PC-9 (cell line): ENCODE results near the gene PTPRT. TPM values are rescaled to one million over a fixed set of nuclear protein-coding genes. Genes with fewer than 3 reads are reported as not detected.

Experiments used
- BruUV-seq: library from RNA; stranded (reverse); fragments of 400-500 nt; replicated peaks from 2 replicates; lab custom pipeline; 2021; lab: Mats Ljungman, UMichigan
- CTCF ChIA-PET: fragments of 300-600 bp; sonication (Branson Sonifier 250); formaldehyde crosslinking; loops from one replicate; lab custom pipeline; 2022; ENCODE audit warnings: antibody characterized with exemption; lab: Charles Lee
- POLR2A ChIA-PET: fragments of 300-600 bp; sonication (Branson Sonifier 250); formaldehyde crosslinking; loops from one replicate; lab custom pipeline; 2022; ENCODE audit warnings: antibody characterized with exemption; ENCODE audit not compliant: unreplicated experiment; lab: Charles Lee
- DNase-seq, 2 experiments: peaks; one replicate each; pipeline versions ENCODE4 v3.0.0 to v3.0.0-alpha.2; 2015 to 2022; ENCODE audit warnings: mixed read lengths in 1 of 2
- H2AFZ ChIP-seq: fragments of 200-600 bp; sonication (generic); 2 replicates; pipeline ENCODE4 v1.8.1; 2017; ENCODE audit warnings: antibody characterized with exemption
- H3F3A ChIP-seq: fragments of 200-600 bp; sonication (generic); 2 replicates; pipeline ENCODE4 v1.8.1; 2017; ENCODE audit warnings: antibody characterized with exemption, mild to moderate bottlenecking, low read depth; ENCODE audit not compliant: insufficient read depth
- H3K27ac ChIP-seq: fragments of 200-600 bp; sonication (generic); 2 replicates; pipeline ENCODE4 v1.6.1; 2016; ENCODE audit warnings: mixed run types
- H3K27me3 ChIP-seq: fragments of 200-600 bp; sonication (generic); 2 replicates; pipeline ENCODE4 v1.6.1; 2016; ENCODE audit warnings: low read depth, mixed run types; ENCODE audit not compliant: insufficient read depth
- H3K36me3 ChIP-seq: fragments of 200-600 bp; sonication (generic); 2 replicates; pipeline ENCODE4 v1.6.1; 2016; ENCODE audit warnings: low read depth, mixed run types
- H3K4me1 ChIP-seq: fragments of 200-600 bp; sonication (generic); replicated peaks from 2 replicates; pipeline ENCODE4 v1.6.1; 2016; ENCODE audit warnings: mixed run types; ENCODE audit not compliant: insufficient read depth
- H3K4me2 ChIP-seq: fragments of 200-600 bp; sonication (generic); 2 replicates; pipeline ENCODE4 v1.6.1; 2017; ENCODE audit warnings: mixed run types
- H3K4me3 ChIP-seq: fragments of 200-600 bp; sonication (generic); 2 replicates; pipeline ENCODE4 v1.6.1; 2016; ENCODE audit warnings: mixed run types
- H3K79me2 ChIP-seq: fragments of 200-600 bp; sonication (generic); 2 replicates; pipeline ENCODE4 v1.6.1; 2017; ENCODE audit warnings: low read depth, mixed run types
- H3K9me2 ChIP-seq: fragments of 200-600 bp; sonication (generic); 2 replicates; pipeline ENCODE4 v1.8.1; 2017; ENCODE audit warnings: mild to moderate bottlenecking; ENCODE audit not compliant: insufficient read depth
- H3K9me3 ChIP-seq: fragments of 200-600 bp; sonication (generic); 2 replicates; pipeline ENCODE4 v1.8.1; 2016; ENCODE audit warnings: low read depth; ENCODE audit not compliant: insufficient read depth
- H4K20me1 ChIP-seq: fragments of 200-600 bp; sonication (generic); 2 replicates; pipeline ENCODE4 v1.8.1; 2017; ENCODE audit not compliant: insufficient read depth
- EZH2 ChIP-seq: fragments of 200-600 bp; sonication (generic); IDR thresholded peaks from 2 replicates; pipeline ENCODE4 v1.8.0; 2017; ENCODE audit warnings: antibody characterized with exemption, low read depth
- intact Hi-C: fragments of 100-400 bp; cut with micrococcal nuclease; formaldehyde crosslinking; loops from one replicate; pipeline ENCODE4 v1.10.0; 2022; ENCODE audit not compliant: unreplicated experiment
- total RNA-seq: library from RNA; stranded (reverse); gene quantifications from 2 replicates; pipeline ENCODE4 v1.2.3, GENCODE V29; 2021
- TF ChIP-seq, protein P1 (sequence below): fragments of 200-600 bp; sonication (generic); conservative IDR thresholded peaks from 2 replicates; pipeline ENCODE4 v1.6.1; 2017; ENCODE audit warnings: mixed run types, antibody characterized with exemption, mild to moderate bottlenecking, moderate library complexity

Gene PTPRT
- total RNA-seq, 1 experiment from 2014 or later: not detected

- Histone ChIP-seq H3K27me3 (peaks cover 36% of the 10 kb centered on the region), H3K4me2 (no peak overlapping the region), H3K4me1 (no peaks in the 10 kb centered on the region), H3K27ac (no peak overlapping the region), H3K4me3 (no peak overlapping the region), H3K79me2 (no peaks in the 10 kb centered on the region), H3K36me3 (no peaks in the 10 kb centered on the region), H2AFZ (no peak overlapping the region), H3F3A (no peaks in the 10 kb centered on the region), H4K20me1 (0 out of 2 replicates have a peak, but pooled peaks cover 8% of the 10 kb centered on the region), H3K9me2 (no peaks in the 10 kb centered on the region), H3K9me3 (no peaks in the 10 kb centered on the region)
- no peak for TF ChIP-seq EZH2
- TF ChIP-seq, protein P1, sequence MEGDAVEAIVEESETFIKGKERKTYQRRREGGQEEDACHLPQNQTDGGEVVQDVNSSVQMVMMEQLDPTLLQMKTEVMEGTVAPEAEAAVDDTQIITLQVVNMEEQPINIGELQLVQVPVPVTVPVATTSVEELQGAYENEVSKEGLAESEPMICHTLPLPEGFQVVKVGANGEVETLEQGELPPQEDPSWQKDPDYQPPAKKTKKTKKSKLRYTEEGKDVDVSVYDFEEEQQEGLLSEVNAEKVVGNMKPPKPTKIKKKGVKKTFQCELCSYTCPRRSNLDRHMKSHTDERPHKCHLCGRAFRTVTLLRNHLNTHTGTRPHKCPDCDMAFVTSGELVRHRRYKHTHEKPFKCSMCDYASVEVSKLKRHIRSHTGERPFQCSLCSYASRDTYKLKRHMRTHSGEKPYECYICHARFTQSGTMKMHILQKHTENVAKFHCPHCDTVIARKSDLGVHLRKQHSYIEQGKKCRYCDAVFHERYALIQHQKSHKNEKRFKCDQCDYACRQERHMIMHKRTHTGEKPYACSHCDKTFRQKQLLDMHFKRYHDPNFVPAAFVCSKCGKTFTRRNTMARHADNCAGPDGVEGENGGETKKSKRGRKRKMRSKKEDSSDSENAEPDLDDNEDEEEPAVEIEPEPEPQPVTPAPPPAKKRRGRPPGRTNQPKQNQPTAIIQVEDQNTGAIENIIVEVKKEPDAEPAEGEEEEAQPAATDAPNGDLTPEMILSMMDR: no peak
- intact Hi-C loops: no loop called here
- DNase-seq: no peak
- ChIA-PET CTCF (no interaction called here), POLR2A (no interaction called here)
- no TSS peak for BruUV-seq
Observed at GRCh38 chr20:42595625-42596024, 594.1 kb downstream of the PTPRT start.

- 0 out of 2 replicates have a peak, but pooled peaks cover 8% of the 10 kb centered on the region for H4K20me1 ChIP-seq
- H3K4me2 ChIP-seq: no peak overlapping the region
- H3K9me2 ChIP-seq: no peaks in the 10 kb centered on the region
- no peaks in the 10 kb centered on the region for H3K36me3 ChIP-seq
- no peak overlapping the region for H3K27ac ChIP-seq
- H3K27me3 ChIP-seq: peaks cover 33% of the 10 kb centered on the region
- no peaks in the 10 kb centered on the region for H3F3A ChIP-seq
- ChIA-PET POLR2A (no interaction called here), CTCF (no interaction called here)
- H3K79me2 ChIP-seq: no peaks in the 10 kb centered on the region
- H3K4me3 ChIP-seq: no peak overlapping the region
- H3K9me3 ChIP-seq: no peaks in the 10 kb centered on the region
- H3K4me1 ChIP-seq: no peaks in the 10 kb centered on the region
- TF ChIP-seq EZH2: no peak
- TF ChIP-seq, protein P1: no peak
- DNase-seq: no peak
- no peak overlapping the region for H2AFZ ChIP-seq
- BruUV-seq: no TSS peak
- intact Hi-C loops: no loop called here
Observed at GRCh38 chr20:42594659-42595058, 595.0 kb downstream of the PTPRT start.

GRCh38 chr20:42594011-42594410 is 595.7 kb downstream of the PTPRT start:
- ChIA-PET CTCF (no interaction called here), POLR2A (no interaction called here)
- TF ChIP-seq, protein P1: no peak
- Histone ChIP-seq H3K9me3 (no peaks in the 10 kb centered on the region), H3K4me3 (no peak overlapping the region), H3F3A (no peaks in the 10 kb centered on the region), H3K27ac (no peak overlapping the region), H4K20me1 (0 out of 2 replicates have a peak, but pooled peaks cover 8% of the 10 kb centered on the region), H2AFZ (no peak overlapping the region), H3K4me2 (no peak overlapping the region), H3K27me3 (peaks cover 33% of the 10 kb centered on the region), H3K9me2 (no peaks in the 10 kb centered on the region), H3K36me3 (no peaks in the 10 kb centered on the region), H3K4me1 (no peaks in the 10 kb centered on the region), H3K79me2 (no peaks in the 10 kb centered on the region)
- intact Hi-C loops: no loop called here
- no TSS peak for BruUV-seq
- no peak for DNase-seq
